Liver (tissue), 3 donors: Measurements from ENCODE around the gene PITPNC1.

Source experiments
- SP1 ChIP-seq: IDR thresholded peaks from 2 replicates; pipeline ENCODE4 v1.6.1; 2018; ENCODE audit warnings: antibody characterized with exemption, mild to moderate bottlenecking
- TF ChIP-seq, protein P1 (sequence below): fragments of 150-350 bp; IDR thresholded peaks from 2 replicates; pipeline ENCODE4 v1.5.1; 2017; ENCODE audit warnings: improper control_type of control experiment, low read depth, low read length; ENCODE audit not compliant: missing input control
- donor health status: healthy.
- donor health status: healthy.

DNA sequence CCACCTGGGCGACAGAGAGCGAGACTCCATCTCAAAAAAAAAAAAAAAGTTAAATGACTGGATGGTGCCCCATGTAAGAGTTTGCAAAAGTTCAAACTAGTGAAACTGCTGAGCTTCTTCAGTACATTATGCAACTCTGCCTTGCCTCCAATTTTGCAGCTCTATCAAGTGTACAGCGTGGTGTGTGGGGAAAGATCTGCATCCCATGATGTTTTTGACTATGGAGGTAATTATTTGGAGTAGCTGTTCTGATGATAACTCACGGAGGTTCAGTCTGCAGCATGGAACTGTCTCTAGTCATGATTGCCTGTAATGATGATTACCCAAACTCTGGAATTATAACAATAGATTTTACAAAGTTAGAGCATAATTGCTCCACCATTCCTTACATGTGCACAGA lies 149.6 kb downstream of the PITPNC1 start:
- TF ChIP-seq SP1, result no peak
- TF ChIP-seq, protein P1, sequence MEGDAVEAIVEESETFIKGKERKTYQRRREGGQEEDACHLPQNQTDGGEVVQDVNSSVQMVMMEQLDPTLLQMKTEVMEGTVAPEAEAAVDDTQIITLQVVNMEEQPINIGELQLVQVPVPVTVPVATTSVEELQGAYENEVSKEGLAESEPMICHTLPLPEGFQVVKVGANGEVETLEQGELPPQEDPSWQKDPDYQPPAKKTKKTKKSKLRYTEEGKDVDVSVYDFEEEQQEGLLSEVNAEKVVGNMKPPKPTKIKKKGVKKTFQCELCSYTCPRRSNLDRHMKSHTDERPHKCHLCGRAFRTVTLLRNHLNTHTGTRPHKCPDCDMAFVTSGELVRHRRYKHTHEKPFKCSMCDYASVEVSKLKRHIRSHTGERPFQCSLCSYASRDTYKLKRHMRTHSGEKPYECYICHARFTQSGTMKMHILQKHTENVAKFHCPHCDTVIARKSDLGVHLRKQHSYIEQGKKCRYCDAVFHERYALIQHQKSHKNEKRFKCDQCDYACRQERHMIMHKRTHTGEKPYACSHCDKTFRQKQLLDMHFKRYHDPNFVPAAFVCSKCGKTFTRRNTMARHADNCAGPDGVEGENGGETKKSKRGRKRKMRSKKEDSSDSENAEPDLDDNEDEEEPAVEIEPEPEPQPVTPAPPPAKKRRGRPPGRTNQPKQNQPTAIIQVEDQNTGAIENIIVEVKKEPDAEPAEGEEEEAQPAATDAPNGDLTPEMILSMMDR, result no peak
